Kidney (tissue), 14 donors: Measurements from ENCODE around the gene SPARCL1. TPM values are rescaled to one million over a fixed set of nuclear protein-coding genes. Genes with fewer than 3 reads are reported as not detected.

Experiments
- DNase-seq, 5 donors: peaks; one replicate each; pipeline ENCODE4 v3.0.0-alpha.2; 2013 to 2020
- FAIRE-seq: peaks from 2 replicates; lab custom pipeline; 2012; peaks lifted over from hg19 to GRCh38; lab: Jason Lieb, UNC
- H3K27ac ChIP-seq, 2 donors: one replicate each; pipeline ENCODE4 v1.7.0; 2013; ENCODE audit warnings: low read depth in 2 of 2, low read length in 2 of 2, inconsistent platforms in 1 of 2
- H3K27me3 ChIP-seq: one replicate; pipeline ENCODE4 v1.7.1; 2013; ENCODE audit warnings: low read length, inconsistent platforms; ENCODE audit not compliant: control insufficient read depth, insufficient read depth
- H3K36me3 ChIP-seq, 3 donors: one replicate each; pipeline versions ENCODE4 v1.7.0 to v1.7.1; 2013; ENCODE audit warnings: low read length in 3 of 3, control low read depth in 1 of 3, inconsistent platforms in 1 of 3; ENCODE audit not compliant: insufficient read depth in 3 of 3, control insufficient read depth in 2 of 3
- H3K4me1 ChIP-seq, 3 donors: one replicate each; pipeline versions ENCODE4 v1.7.0 to v1.7.1; 2013; ENCODE audit warnings: low read length in 3 of 3, inconsistent platforms in 1 of 3, low read depth in 1 of 3; ENCODE audit not compliant: control insufficient read depth in 2 of 3, insufficient read depth in 2 of 3
- H3K4me3 ChIP-seq, 3 donors: one replicate each; pipeline versions ENCODE4 v1.7.0 to v1.8.1; 2013; ENCODE audit warnings: low read length in 3 of 3, control low read depth in 1 of 3, inconsistent platforms in 1 of 3
- H3K9ac ChIP-seq, 3 donors: one replicate each; pipeline versions ENCODE4 v1.7.0 to v1.7.1; 2013; ENCODE audit warnings: low read length in 3 of 3, control low read depth in 1 of 3, inconsistent platforms in 1 of 3
- H3K9me3 ChIP-seq, 3 donors: one replicate each; pipeline versions ENCODE4 v1.7.0 to v1.7.1; 2013; ENCODE audit warnings: low read length in 3 of 3, control low read depth in 1 of 3, inconsistent platforms in 1 of 3; ENCODE audit not compliant: control insufficient read depth in 2 of 3, insufficient read depth in 1 of 3
- CTCF ChIP-seq: IDR thresholded peaks from 3 replicates; pipeline ENCODE4 v1.5.1; 2012; ENCODE audit warnings: mild to moderate bottlenecking, moderate library complexity, borderline replicate concordance; ENCODE audit not compliant: insufficient read depth; ENCODE audit errors: extremely low read depth
- intact Hi-C: fragments of 100-400 bp; cut with DNase I; formaldehyde crosslinking; loops from one replicate; pipeline ENCODE4 v1.11.1; 2022
- polyA plus RNA-seq: library from polyadenylated mRNA; stranded (reverse); fragments of 350-450 nt; fragmentation: Illumina TruSeq; extraction: RNeasy Lipid Tissue Mini Kit (QIAGEN cat#74804); gene quantifications from one replicate; pipeline ENCODE4 v1.2.3, GENCODE V29; 2014; ENCODE audit warnings: low read depth, low replicate concordance; ENCODE audit not compliant: insufficient read depth
- total RNA-seq: library from RNA; stranded (reverse); fragmentation: NEBNext Ultra II Directional; extraction: Animal tissue kit (Norgen Biotek cat#: 25700); gene quantifications from one replicate; pipeline ENCODE4 v1.2.1, GENCODE V29; 2021
- donor health status: control.
- donor health status: control.
- donor health status: control.
- donor health status: control.
- donor health status: control.
- donor health status: DM: yes; HTN: yes; CAD: no.
- donor health status: Normal renal cell carcinoma (clear cell type).

Gene SPARCL1
- total and polyA plus RNA-seq, 2 donors from 2014 or later = 87.4 to 322 TPM

- H3K36me3 ChIP-seq = peaks cover 4 to 25% (median 12%) of the 10 kb centered on the region in 3 donors
- no peaks in the 10 kb centered on the region for H3K27me3 ChIP-seq
- DNase-seq (no peak), FAIRE-seq (no peak)
- H3K4me3 ChIP-seq = no peak overlapping the region
- TF ChIP-seq CTCF = no peak
- H3K27ac ChIP-seq = no peak overlapping the region
- no peaks in the 10 kb centered on the region for H3K4me1 ChIP-seq
- intact Hi-C loops = no loop called here
- H3K9me3 ChIP-seq = peaks cover 0 to 2% (median 0%) of the 10 kb centered on the region in 3 donors
- no peak overlapping the region for H3K9ac ChIP-seq
Measured at GRCh38 chr4:87444741-87445140, 84.4 kb downstream of the SPARCL1 start.

GRCh38 chr4:87442889-87443288 lies 86.3 kb downstream of the SPARCL1 start:
- H3K9ac ChIP-seq = no peak overlapping the region
- H3K27me3 ChIP-seq = no peaks in the 10 kb centered on the region
- no peak overlapping the region for H3K27ac ChIP-seq
- FAIRE-seq (no peak), DNase-seq (no peak)
- no peaks in the 10 kb centered on the region for H3K4me1 ChIP-seq
- H3K4me3 ChIP-seq = no peak overlapping the region
- peaks cover 0 to 2% (median 0%) of the 10 kb centered on the region in 3 donors for H3K9me3 ChIP-seq
- intact Hi-C loops = no loop called here
- TF ChIP-seq CTCF = no peak
- H3K36me3 ChIP-seq = peaks cover 4 to 33% (median 12%) of the 10 kb centered on the region in 3 donors

- no peaks in the 10 kb centered on the region for H3K27me3 ChIP-seq
- TF ChIP-seq CTCF = no peak
- H3K9me3 ChIP-seq = no peaks in the 10 kb centered on the region
- H3K36me3 ChIP-seq = peaks cover 0 to 11% (median 8%) of the 10 kb centered on the region in 3 donors
- H3K27ac ChIP-seq = no peak overlapping the region
- H3K4me1 ChIP-seq = no peaks in the 10 kb centered on the region
- no peak overlapping the region for H3K4me3 ChIP-seq
- H3K9ac ChIP-seq = no peak overlapping the region
- FAIRE-seq (no peak), DNase-seq (no peak)
- intact Hi-C loops = no loop called here
Measured at GRCh38 chr4:87433342-87433741, 95.8 kb downstream of the SPARCL1 start.

GRCh38 chr4:87430038-87430437 lies 99.1 kb downstream of the SPARCL1 start:
- DNase-seq (no peak), FAIRE-seq (no peak)
- Histone ChIP-seq H3K9ac (no peak overlapping the region), H3K9me3 (no peaks in the 10 kb centered on the region), H3K4me3 (no peak overlapping the region), H3K27me3 (no peaks in the 10 kb centered on the region), H3K27ac (no peak overlapping the region), H3K4me1 (peaks cover 0 to 6% (median under 1%) of the 10 kb centered on the region in 3 donors), H3K36me3 (peaks cover 0 to 2% (median 0%) of the 10 kb centered on the region in 3 donors)
- TF ChIP-seq CTCF = no peak
- intact Hi-C loops = no loop called here
